ENCODE measurements around the gene EPS8. TPM values are rescaled to one million over a fixed set of nuclear protein-coding genes. Genes with fewer than 3 reads are reported as not detected.
A peak's percentile ranks its signal among the peaks of the same experiment; 100 is the strongest.

EPS8 gene
- polyA plus RNA-seq, 5 donors: 31.3 to 43.3 (median 37.4) TPM

- DNase-seq: no peak
Measured at GRCh38 chr12:15605881-15606590, 183.2 kb downstream of the EPS8 start.

GRCh38 chr12:15603474-15604085 is 185.6 kb downstream of the EPS8 start:
- peak; percentile 23 to 36 for DNase-seq

- no peak for DNase-seq
Measured at GRCh38 chr12:15602051-15602672, 187.0 kb downstream of the EPS8 start.

GRCh38 chr12:15601210-15601800 is 187.9 kb downstream of the EPS8 start:
- no peak for DNase-seq

GRCh38 chr12:15600223-15600935 is 188.8 kb downstream of the EPS8 start:
- no peak for DNase-seq

GRCh38 chr12:15599266-15600037 is 189.7 kb downstream of the EPS8 start:
- DNase-seq: peak; percentile 48 to 49

- DNase-seq: no peak
Measured at GRCh38 chr12:15597125-15597830, 191.9 kb downstream of the EPS8 start.

GRCh38 chr12:15596174-15596573 is 193.0 kb downstream of the EPS8 start:
- DNase-seq: no peak

GRCh38 chr12:15592934-15593333 is 196.3 kb downstream of the EPS8 start:
- no peak for DNase-seq

GRCh38 chr12:15591811-15592210 is 197.4 kb downstream of the EPS8 start:
- no peak for DNase-seq

- DNase-seq: peak; percentile 49 to 62
Measured at GRCh38 chr12:15590180-15590826, 198.9 kb downstream of the EPS8 start.

- DNase-seq: no peak
Measured at GRCh38 chr12:15589328-15590032, 199.7 kb downstream of the EPS8 start.

GRCh38 chr12:15584366-15585041 is 204.7 kb downstream of the EPS8 start:
- peak in 1 of 2 donors; percentile 43 for DNase-seq

- no peak for DNase-seq
Measured at GRCh38 chr12:15583804-15584203, 205.4 kb downstream of the EPS8 start.

GRCh38 chr12:15581006-15581405 is 208.2 kb downstream of the EPS8 start:
- no peak for DNase-seq

- no peak for DNase-seq
Measured at GRCh38 chr12:15580431-15580830, 208.8 kb downstream of the EPS8 start.

- no peak for DNase-seq
Measured at GRCh38 chr12:15575671-15576541, 213.3 kb downstream of the EPS8 start.

GRCh38 chr12:15574353-15574752 is 214.8 kb downstream of the EPS8 start:
- DNase-seq: no peak

All from right lung (tissue), 5 donors.